GM18951 (cell line): ENCODE measurements around the gene FMNL3.

Experiments
- POLR2A ChIP-seq: IDR thresholded peaks from 4 replicates; pipeline ENCODE4 v1.6.1; 2011; ENCODE audit warnings: mild to moderate bottlenecking; ENCODE audit not compliant: insufficient read length, insufficient read depth; ENCODE audit errors: extremely low read depth
- in situ Hi-C: fragments of 300-500 bp; cut with MboI; formaldehyde crosslinking; loops from one replicate; pipeline ENCODE4 v1.12.0; 2022; ENCODE audit warnings: low sequenced_read_pairs, mixed read lengths, inconsistent platforms; ENCODE audit not compliant: unreplicated experiment

Gene FMNL3

DNA sequence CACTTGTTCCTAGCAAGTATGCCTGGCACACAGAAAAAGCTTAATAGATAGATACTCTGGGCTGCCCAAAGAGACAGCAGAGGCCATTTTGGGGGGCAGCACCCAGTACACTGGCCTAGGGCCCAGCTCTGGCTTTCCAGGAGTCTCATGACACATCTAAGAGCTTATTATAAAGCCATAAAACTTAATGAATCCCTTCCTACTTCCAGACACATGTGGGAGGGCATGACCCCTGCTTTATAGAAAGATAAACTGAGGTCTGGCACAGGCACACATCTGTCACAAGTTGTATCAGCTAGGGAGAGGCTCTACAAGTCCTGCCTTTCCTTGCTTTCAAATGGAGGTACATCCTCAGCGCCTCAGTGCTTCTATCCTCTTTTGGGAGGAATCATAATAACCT, 27.1 kb downstream of the FMNL3 start:
- in situ Hi-C loops: no loop called here
- TF ChIP-seq POLR2A: no peak

DNA sequence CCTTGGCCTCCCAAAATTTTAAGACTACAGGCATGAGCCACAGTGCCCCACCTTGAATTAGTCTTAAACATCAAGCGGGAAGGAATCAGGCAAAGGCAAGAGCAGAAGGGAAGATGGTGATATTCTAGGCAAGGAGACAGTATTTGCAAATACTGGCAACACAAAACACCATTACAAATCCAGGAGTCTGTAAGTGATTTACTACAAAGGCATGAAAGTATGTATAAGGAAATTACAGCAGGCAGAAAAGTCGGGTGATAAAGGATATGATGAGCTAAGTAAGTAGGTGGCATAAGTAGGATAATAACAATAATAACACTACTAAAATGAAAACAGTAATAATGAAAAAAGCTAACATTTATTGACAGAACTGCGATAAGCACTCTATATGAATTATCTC, 28.5 kb downstream of the FMNL3 start:
- no peak for TF ChIP-seq POLR2A
- in situ Hi-C loops: no loop called here

DNA sequence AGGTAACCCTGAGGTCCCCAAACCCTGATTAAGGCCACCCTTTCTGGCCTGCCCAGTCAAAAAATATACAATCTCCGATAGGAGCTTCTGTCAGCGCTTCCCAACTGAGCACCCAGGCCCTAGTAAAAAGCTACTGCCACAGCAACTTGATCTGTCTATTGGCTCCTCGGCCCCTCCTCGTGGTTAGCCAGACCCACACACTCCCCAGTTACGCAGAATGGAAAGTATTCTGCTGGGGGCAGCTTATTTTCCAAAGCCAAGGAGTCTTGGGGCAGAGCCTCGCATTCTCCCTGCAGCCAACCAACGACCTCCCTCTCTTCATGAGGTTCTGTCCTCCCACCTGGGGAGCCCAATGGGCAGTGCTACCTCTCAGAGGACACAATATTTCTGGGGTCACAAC, 32.1 kb downstream of the FMNL3 start:
- TF ChIP-seq POLR2A: no peak
- in situ Hi-C loops: no loop called here

DNA sequence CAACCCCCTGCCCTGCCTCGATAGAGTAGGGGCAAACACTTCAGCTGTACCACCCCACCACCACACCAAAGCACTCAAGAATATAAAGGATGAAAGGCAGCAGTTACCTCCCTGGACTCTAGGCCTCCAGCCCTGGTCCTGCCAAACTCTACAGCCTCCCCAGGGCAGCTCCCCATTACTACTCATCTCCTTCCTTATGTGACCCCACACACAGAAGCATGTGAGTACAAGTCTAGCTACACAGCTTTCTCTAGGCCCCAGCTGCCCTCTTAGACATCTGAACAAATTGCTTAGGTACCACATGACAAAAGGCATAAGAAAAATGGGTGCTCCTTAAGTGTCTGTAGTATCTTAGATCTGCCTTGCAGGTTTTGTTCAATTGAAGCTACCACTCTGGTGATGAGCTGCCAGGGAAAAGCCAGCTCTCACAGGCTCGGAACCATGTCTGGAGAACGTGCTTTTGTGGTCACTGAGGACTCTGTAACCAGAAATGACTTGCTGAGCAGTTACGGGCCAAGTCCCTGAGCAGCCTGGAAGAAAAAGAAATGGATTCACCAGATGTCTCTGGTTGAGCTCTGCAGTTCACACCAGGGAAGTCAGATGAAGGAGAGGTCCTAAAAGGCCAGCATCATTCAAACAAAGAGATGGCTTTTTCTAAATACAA, 32.8 kb downstream of the FMNL3 start:
- in situ Hi-C loops: no loop called here
- no peak for TF ChIP-seq POLR2A

DNA sequence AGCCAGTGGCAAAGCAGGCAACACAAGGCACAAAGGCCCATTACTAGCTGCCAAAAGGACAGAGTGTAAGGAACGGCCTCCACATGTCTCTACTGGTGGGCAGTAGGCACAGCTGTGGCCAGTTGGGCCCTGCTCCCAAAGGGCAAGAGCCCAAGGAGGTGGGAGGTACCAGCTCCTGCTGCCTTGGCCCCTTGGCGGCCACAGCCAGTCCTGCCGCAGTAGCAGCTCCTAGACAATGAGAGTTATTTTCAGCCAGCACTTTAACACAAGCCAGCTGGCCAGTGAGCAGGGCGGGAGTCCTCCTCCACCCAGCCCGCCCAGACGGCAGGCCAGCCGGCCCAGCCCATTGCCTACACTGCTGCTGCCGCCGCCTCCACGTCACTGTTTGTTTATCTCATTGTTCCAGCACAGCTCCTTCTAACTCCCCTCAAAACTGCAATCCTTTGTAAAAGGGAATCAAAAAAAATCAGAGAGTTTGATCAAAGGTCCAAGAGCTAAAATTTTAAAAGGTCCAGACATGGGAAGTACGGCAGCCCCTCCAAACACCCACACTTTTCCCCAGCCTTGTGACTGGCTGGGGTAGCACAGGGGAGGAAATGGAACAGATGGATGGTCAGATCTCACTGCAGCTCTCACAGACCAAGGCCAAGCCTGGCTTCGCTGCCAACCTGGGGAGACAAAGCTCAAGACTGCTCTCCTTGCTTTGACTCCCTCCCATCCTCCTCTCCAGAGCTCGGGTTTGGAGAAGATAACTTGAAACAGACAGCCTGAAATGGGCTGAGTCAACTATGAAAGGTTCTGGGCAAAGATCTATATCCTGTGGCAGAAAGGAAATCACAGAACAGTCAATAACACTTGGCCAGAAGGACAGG, 33.5 kb downstream of the FMNL3 start:
- in situ Hi-C loops: no loop called here

DNA sequence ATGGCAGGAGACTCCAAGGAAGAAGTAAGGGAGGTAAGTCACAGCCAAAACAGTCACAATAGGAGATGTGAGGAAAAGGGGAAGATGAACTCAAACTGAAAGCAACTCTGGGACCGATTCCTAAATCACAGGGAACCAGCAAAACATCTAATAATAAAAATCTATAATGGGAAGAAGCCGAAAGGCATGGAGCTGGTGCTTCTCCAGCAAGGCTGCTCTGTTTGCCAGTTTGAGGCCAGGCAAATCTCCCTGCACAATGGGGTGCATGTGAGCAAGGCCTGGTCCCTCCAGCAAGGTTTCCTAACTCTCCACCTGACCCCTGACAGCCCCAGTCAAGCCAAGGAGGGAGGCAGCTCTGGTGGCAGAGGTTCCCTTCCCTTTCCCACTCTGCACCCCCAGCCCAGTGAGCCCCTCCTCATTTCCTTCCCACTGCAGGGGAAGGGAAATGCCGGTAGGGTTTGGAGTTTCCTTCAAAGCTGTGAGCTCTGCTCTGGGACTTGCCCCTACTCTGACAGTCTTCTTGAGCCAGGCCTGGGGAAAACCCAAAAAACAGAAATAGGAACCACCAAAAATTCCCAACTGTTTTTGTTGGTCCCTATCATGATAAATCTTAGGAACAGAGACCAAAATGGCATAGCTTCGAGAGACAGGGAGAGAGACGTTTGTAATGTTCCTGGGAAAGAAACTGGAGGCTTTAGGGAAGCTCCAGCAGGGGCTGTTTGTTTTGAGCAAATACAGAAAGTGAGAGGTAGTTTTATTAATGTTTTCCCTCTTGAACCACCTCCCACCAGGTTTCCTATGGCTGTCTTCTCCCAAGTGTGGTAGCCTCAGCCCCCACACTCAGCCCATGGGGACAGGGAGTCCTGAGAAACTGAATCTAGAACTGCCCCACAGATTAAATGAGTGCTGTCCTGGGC, 34.6 kb downstream of the FMNL3 start:
- in situ Hi-C loops: no loop called here
- no peak for TF ChIP-seq POLR2A

More for the DNA sequence above, 33.5 kb downstream of the FMNL3 start:
- TF ChIP-seq POLR2A: no peak

DNA sequence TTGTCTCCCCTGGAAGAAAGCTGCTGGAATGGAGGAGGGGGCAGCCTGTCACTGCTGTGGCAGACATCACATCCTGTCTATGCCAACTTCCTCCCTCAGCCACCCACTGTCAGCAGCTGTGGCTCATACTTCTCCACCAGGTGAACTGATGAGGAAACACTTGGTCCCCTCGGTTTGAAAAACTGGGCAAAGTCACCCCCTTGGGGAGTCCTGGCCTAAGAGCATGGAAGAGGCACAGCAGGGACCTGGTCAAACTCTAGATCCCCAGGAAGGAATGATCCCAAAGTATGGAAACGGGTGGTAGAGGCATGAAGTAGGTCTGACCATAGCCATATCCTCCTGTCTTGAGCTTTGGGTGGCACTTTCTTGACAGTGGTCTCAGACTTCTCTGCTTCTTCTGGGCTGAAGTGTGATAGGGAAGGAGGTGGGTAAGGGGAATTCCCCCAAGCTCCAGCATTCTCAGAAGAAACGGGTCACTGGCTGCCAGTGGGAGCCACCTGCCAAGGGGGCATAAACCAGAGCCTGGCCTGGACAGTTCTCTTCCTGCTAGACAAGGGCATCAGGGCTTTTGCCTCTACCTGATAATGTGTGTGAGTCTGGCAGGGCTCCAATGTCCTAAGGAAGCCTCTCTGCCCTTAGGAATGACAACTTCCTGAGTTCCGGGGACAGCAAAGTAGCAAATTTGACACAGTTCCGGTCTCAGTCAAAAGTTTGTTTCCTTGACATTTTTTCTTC, 36.0 kb downstream of the FMNL3 start:
- in situ Hi-C loops: no loop called here
- no peak for TF ChIP-seq POLR2A

DNA sequence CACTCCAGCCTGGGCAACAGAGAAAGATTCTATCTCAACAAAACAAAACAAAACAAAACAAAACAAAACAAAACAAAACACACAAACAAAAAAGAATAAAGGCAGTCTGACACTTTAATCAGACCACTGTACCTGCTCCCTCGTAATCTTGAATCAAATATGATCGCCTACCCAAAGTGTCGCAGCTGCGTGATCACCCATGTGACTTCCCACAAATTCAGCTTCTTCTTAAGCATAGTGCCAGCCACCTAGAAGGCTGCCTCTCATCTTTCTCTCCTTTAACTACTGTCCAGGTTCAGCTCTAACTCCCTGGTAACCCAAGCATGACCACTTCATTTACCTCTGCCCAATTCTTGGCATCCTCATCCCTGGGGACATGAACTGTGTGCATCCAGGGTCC, 37.4 kb downstream of the FMNL3 start:
- in situ Hi-C loops: no loop called here
- no peak for TF ChIP-seq POLR2A

DNA sequence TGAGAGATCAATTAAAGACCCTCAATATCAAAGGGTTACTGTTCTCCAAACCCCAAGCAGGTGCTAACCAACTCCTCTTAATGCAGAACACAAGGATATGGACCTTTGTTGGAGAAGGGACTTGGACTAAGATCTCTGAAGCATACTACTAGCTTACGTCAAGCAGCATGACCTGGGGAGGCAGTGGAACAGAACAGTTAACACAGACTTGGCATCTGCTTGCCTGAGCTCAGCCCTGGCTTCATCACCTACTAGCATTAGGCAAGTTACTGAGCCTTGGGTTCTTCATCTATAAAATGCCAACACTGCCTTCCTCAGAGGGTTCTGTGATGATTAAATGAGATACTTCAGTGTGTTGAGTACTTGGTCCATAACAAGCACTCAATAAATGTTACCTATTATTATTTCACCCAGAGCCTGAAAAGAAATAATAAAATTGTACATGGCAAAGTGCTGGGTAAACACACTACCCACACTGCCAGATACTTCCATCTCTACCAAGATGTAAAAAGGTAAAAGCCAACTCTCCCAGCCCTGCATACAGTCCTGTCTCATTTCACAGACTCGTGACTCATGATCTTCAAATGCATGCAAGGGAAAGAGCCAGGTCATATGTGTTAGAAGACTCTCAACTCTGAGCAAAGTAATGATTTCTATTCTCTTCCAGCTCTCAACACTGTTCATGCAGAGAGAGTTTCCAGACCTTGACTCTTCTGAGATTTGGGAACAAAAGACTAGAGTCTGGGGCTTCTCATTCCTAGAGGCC, 39.7 kb downstream of the FMNL3 start:
- TF ChIP-seq POLR2A: no peak
- in situ Hi-C loops: no loop called here

DNA sequence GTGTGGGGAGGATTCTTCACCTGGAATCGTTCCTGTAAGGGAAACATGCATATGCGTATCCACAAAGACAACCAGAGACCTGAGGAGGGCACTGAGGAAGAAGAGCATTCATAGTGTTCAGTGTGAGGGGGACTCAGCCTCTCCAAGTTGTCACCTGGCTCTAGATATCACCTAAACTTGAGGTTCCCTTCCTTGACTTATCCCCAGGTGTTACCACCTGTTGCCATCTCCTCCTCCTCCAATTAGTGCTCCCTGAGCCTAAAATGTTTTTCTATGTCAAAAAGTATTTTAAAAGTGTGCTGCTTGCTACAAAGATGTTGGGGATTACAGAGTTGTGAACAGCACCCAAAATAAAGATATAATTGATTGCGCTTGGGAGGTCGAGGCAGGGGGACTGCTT, 41.0 kb downstream of the FMNL3 start:
- in situ Hi-C loops: no loop called here
- TF ChIP-seq POLR2A: no peak

DNA sequence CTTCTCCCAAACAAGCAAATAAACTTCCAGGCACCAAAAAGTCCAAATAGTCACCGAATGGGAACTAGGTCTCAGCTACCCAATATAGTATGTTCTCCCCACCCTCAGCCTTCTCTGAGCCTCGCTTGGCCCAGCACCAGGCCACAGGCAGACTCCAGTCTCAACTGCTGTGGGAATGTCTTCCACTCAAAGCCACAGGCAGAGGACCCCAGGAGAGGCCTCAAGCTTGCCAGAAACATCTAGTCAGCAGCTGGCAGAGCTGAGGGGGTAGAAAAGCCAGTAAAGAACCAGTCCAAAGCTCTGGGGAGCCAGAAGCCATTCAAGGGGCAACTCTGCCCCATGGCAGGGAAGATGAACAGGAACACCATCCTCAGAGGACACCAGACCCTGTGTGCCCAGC, 41.8 kb downstream of the FMNL3 start:
- in situ Hi-C loops: no loop called here
- TF ChIP-seq POLR2A: no peak
